Erythroblast (primary cell): ENCODE results near the gene PLB1.

ENCODE experiments used
- GATA1 ChIP-seq: IDR thresholded peaks from 2 replicates; pipeline ENCODE4 v1.6.1; 2011; ENCODE audit warnings: low read depth, mild to moderate bottlenecking, control low read depth, low read length, moderate library complexity
- POLR2A ChIP-seq: IDR thresholded peaks from 2 replicates; pipeline ENCODE4 v1.6.1; 2011; ENCODE audit warnings: mild to moderate bottlenecking, low read length

GRCh38 chr2:28603821-28604220, 108.0 kb downstream of the PLB1 start:
- no peak for TF ChIP-seq POLR2A
- TF ChIP-seq GATA1 = no peak
